GM23248 (cell line): ENCODE data around the gene CNTRL. TPM values are rescaled to one million over a fixed set of nuclear protein-coding genes. Genes with fewer than 3 reads are reported as not detected.
"Not testable (repeated sequence)": the region's sequence is repeated elsewhere in the genome, so short reads cannot be mapped to it uniquely, and the experiment has no call there.

Experiments used
- DNase-seq: peaks from one replicate; pipeline ENCODE4 v3.0.0-alpha.2; 2015
- H2AFZ ChIP-seq: fragments of 200-600 bp; sonication (generic); 2 replicates; pipeline ENCODE4 v1.6.1; 2016; ENCODE audit warnings: antibody characterized with exemption
- H3F3A ChIP-seq: fragments of 200-600 bp; sonication (generic); 2 replicates; pipeline ENCODE4 v1.6.1; 2016; ENCODE audit warnings: mild to moderate bottlenecking, antibody characterized with exemption, mixed run types; ENCODE audit not compliant: insufficient read depth
- H3K27ac ChIP-seq: fragments of 200-600 bp; sonication (generic); 2 replicates; pipeline ENCODE4 v1.5.1; 2016; ENCODE audit warnings: mild to moderate bottlenecking
- H3K27me3 ChIP-seq: fragments of 200-600 bp; sonication (generic); replicated peaks from 2 replicates; pipeline ENCODE4 v1.6.1; 2016; ENCODE audit warnings: mild to moderate bottlenecking; ENCODE audit not compliant: insufficient read depth
- H3K36me3 ChIP-seq: fragments of 200-600 bp; sonication (generic); 2 replicates; pipeline ENCODE4 v1.6.1; 2016; ENCODE audit warnings: low read depth, mild to moderate bottlenecking
- H3K4me1 ChIP-seq: fragments of 200-600 bp; sonication (generic); 2 replicates; pipeline ENCODE4 v1.6.1; 2016; ENCODE audit warnings: mild to moderate bottlenecking; ENCODE audit not compliant: insufficient read depth
- H3K4me2 ChIP-seq: fragments of 200-600 bp; sonication (generic); one replicate; pipeline ENCODE4 v1.6.1; 2016; ENCODE audit warnings: mild to moderate bottlenecking; ENCODE audit not compliant: unreplicated experiment
- H3K4me3 ChIP-seq: fragments of 200-600 bp; sonication (generic); 2 replicates; pipeline ENCODE4 v1.5.1; 2016; ENCODE audit warnings: mild to moderate bottlenecking
- H3K79me2 ChIP-seq: fragments of 200-600 bp; sonication (generic); 2 replicates; pipeline ENCODE4 v1.6.1; 2016; ENCODE audit warnings: mild to moderate bottlenecking; ENCODE audit not compliant: insufficient read depth
- H3K9ac ChIP-seq: fragments of 200-600 bp; sonication (generic); 2 replicates; pipeline ENCODE4 v1.6.1; 2016; ENCODE audit warnings: mild to moderate bottlenecking
- H3K9me2 ChIP-seq: fragments of 200-600 bp; sonication (generic); 2 replicates; pipeline ENCODE4 v1.6.1; 2016; ENCODE audit warnings: mixed run types, mild to moderate bottlenecking, moderate library complexity; ENCODE audit not compliant: insufficient read depth
- H3K9me3 ChIP-seq: fragments of 200-600 bp; sonication (generic); one replicate; pipeline ENCODE4 v1.6.1; 2017; ENCODE audit warnings: low read depth
- H4K20me1 ChIP-seq: fragments of 200-600 bp; sonication (generic); 2 replicates; pipeline ENCODE4 v1.6.0; 2016; ENCODE audit not compliant: insufficient read depth
- EZH2 ChIP-seq: fragments of 200-600 bp; sonication (generic); IDR thresholded peaks from 2 replicates; pipeline ENCODE4 v1.6.1; 2018; ENCODE audit warnings: antibody characterized with exemption, mild to moderate bottlenecking; ENCODE audit not compliant: insufficient read depth, poor library complexity, severe bottlenecking
- EZH2phosphoT487 ChIP-seq: fragments of 200-600 bp; sonication (generic); IDR thresholded peaks from 2 replicates; pipeline ENCODE4 v1.6.1; 2018; ENCODE audit warnings: antibody characterized with exemption, moderate library complexity, mild to moderate bottlenecking, low read depth; ENCODE audit not compliant: insufficient read depth
- WGBS, 2 experiments: methylation state at CpG; one replicate each; pipeline ENCODE4 v1.1.6; 2015 to 2017; ENCODE audit warnings: low lambda C conversion rate in 2 of 2, low coverage in 1 of 2; ENCODE audit errors: missing lambda C conversion rate in 2 of 2; 5-methylcytosine and 5-hydroxymethylcytosine counted together
- in situ Hi-C: fragments of 300-500 bp; cut with MboI; formaldehyde crosslinking; loops from 2 replicates; pipeline ENCODE4 v1.15.0; 2020
- polyA plus RNA-seq: library from polyadenylated mRNA; unstranded; fragments of >200 nt; fragmentation: Nextera tagmentation; extraction: Ambion mirVana; gene quantifications from 2 replicates; pipeline ENCODE4 v1.2.1, GENCODE V29; 2016
- total RNA-seq: library from RNA; depleted of rRNA; stranded (reverse); fragments of >200 nt; shearing (Covaris generic); gene quantifications from 2 replicates; pipeline ENCODE4 v1.2.3, GENCODE V29; 2014; rRNA removed

CNTRL gene
- 6.3 and 7.3 TPM in 2 replicates for total RNA-seq
- polyA plus RNA-seq, result 3.7 and 4.4 TPM in 2 replicates

GRCh38 chr9:121074370-121075250 lies at the start of gene CNTRL:
Gene CNTRL (plus strand): TSS chr9:121074955. CDS start chr9:121088327, 13,372 bp downstream.
- TF ChIP-seq EZH2, result no peak
- 1% methylated on average over 57 to 76 of the region's 85 CpGs for WGBS, 2 experiments
- no peaks in the 10 kb centered on the region for H4K20me1 ChIP-seq
- H3K4me1 ChIP-seq, result peaks cover 20% of the 10 kb centered on the region
- in situ Hi-C loops, result no loop called here
- no peaks in the 10 kb centered on the region for H3K9me3 ChIP-seq
- H3K27me3 ChIP-seq, result no peaks in the 10 kb centered on the region
- H3K9ac ChIP-seq, result peak within 1 kb of the TSS; percentile 93
- H3K27ac ChIP-seq, result peak within 1 kb of the TSS; percentile 92
- H3K79me2 ChIP-seq, result no peaks in the 10 kb centered on the region
- peak within 1 kb of the TSS; percentile 87 for H3K4me3 ChIP-seq
- no peaks in the 10 kb centered on the region for H3K36me3 ChIP-seq
- peak within 1 kb of the TSS; percentile 90 for H3K4me2 ChIP-seq
- H3F3A ChIP-seq, result peaks cover 38% of the 10 kb centered on the region
- peak; percentile 97 for DNase-seq
- H2AFZ ChIP-seq, result peak within 1 kb of the TSS; percentile 91
- H3K9me2 ChIP-seq, result no peaks in the 10 kb centered on the region

DNA sequence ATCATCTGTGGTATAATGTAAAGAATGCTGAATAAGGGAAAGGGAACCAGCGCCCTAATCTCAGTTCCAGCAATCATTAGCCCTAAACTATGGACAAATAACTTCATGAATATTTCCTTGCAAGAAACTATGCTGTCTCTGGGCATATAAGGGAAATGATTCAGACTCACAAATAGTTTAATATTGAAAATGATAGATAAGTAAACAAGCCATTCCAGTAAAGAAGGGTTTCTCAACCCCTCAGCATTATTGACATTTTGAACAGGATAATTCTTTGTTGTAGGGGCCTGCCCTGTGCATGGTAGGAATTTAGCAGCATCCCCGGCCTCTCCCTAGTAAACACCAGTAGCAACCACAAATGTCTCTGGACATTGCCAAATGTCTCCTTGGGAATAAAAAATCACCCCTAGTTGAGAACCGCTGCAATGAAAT lies 48.5 kb upstream of the CNTRL start:
- TF ChIP-seq EZH2, result no peak
- H3K9ac ChIP-seq, result no peak overlapping the region
- H3K4me1 ChIP-seq, result peaks cover 4% of the 10 kb centered on the region; the same call in 1 of the 2 replicates
- no peak overlapping the region for H3K4me3 ChIP-seq
- no peaks in the 10 kb centered on the region for H4K20me1 ChIP-seq
- in situ Hi-C loops, result no loop called here
- no peaks in the 10 kb centered on the region for H3K36me3 ChIP-seq
- H3F3A ChIP-seq, result no peaks in the 10 kb centered on the region
- H2AFZ ChIP-seq, result no peak overlapping the region
- H3K27ac ChIP-seq, result no peak overlapping the region
- no peaks in the 10 kb centered on the region for H3K79me2 ChIP-seq
- H3K9me3 ChIP-seq, result no peaks in the 10 kb centered on the region
- no peaks in the 10 kb centered on the region for H3K9me2 ChIP-seq
- H3K4me2 ChIP-seq, result peak overlapping the region; percentile 32
- no peaks in the 10 kb centered on the region for H3K27me3 ChIP-seq
- WGBS, 2 experiments, result 56 to 60% methylated on average over 3 of the region's 3 CpGs
- peak; percentile 3 for DNase-seq

DNA sequence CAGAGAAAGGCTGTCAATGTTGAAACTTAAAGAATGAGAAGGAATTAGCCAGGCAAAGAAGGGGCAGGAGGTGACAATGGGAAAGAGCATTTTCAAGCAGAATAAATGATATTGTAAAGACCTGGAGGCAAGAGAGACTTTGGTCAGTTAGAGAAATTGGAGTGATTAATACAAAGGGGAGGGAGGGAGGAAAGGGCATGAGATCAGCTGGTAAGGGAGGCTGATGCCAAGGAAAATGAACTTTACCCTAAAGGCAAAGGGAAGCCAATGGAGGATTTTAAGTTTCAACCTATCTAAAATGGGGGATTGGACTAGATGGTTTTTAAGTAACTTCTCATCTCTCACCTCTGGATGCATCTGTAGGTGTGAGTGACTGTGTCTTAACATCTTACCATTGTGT lies 48.0 kb upstream of the CNTRL start:
- Histone ChIP-seq H3K36me3 (no peaks in the 10 kb centered on the region), H3K4me3 (no peak overlapping the region), H3K9me3 (no peaks in the 10 kb centered on the region), H3K27ac (no peak overlapping the region), H3K4me1 (peaks cover 4% of the 10 kb centered on the region; the same call in 1 of the 2 replicates), H3K4me2 (no peak overlapping the region), H4K20me1 (no peaks in the 10 kb centered on the region), H3K9me2 (no peaks in the 10 kb centered on the region), H3K9ac (no peak overlapping the region), H2AFZ (no peak overlapping the region), H3K27me3 (no peaks in the 10 kb centered on the region), H3F3A (no peaks in the 10 kb centered on the region), H3K79me2 (no peaks in the 10 kb centered on the region)
- DNase-seq, result no peak
- in situ Hi-C loops, result no loop called here
- TF ChIP-seq EZH2phosphoT487 (no peak), EZH2 (no peak)

DNA sequence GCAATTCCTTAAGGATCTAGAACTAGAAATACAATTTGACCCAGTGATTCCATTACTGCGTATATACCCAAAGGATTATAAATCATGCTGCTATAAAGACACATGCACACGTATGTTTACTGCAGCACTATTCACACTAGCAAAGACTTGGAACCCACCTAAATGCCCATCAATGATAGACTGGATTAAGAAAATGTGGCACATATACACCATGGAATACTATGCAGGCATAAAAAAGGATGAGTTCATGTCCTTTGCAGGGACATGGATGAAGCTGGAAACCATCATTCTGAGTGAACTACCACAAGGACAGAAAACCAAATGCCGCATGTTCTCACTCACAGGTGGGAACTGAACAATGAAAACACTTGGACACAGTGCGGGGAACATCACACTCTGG lies 46.5 kb upstream of the CNTRL start:
- 83 to 84% methylated on average over 4 of the region's 4 CpGs for WGBS, 2 experiments
- H3F3A ChIP-seq, DNase-seq, H3K27ac ChIP-seq, H3K4me3 ChIP-seq, in situ Hi-C loops, H4K20me1 ChIP-seq, H3K9me2 ChIP-seq, H3K9ac ChIP-seq, H3K4me2 ChIP-seq, H3K9me3 ChIP-seq, H3K27me3 ChIP-seq, H3K4me1 ChIP-seq, H3K36me3 ChIP-seq, H3K79me2 ChIP-seq, H2AFZ ChIP-seq: not testable (repeated sequence)
